Heart left ventricle (tissue), 16 donors: ENCODE measurements around the gene C4B. TPM values are rescaled to one million over a fixed set of nuclear protein-coding genes. Genes with fewer than 3 reads are reported as not detected.
A peak's percentile ranks its signal among the peaks of the same experiment; 100 is the strongest.
"Not testable (repeated sequence)": the region's sequence is repeated elsewhere in the genome, so short reads cannot be mapped to it uniquely, and the experiment has no call there.

ENCODE experiments used
- ATAC-seq, 4 donors: fragments of 200-7000 bp; cut with Tn5 transposase; one replicate each; pipeline ENCODE4 v1.9.1; 2020 to 2022; ENCODE audit warnings: moderate library complexity in 4 of 4, mild to moderate bottlenecking in 3 of 4, moderate number of reproducible peaks in 1 of 4
- DNase-seq, 5 donors: peaks; one replicate each; pipeline ENCODE4 v3.0.0-alpha.2; 2020
- H3K27ac ChIP-seq, 12 donors: fragments of 200-600 bp; sonication (generic) in 4 of 12; one replicate each; pipeline versions ENCODE4 v1.5.0 to v1.8.0; 2016 to 2022; ENCODE audit warnings: mild to moderate bottlenecking in 2 of 12
- H3K27me3 ChIP-seq, 9 donors: fragments of 200-600 bp; sonication (generic) in 2 of 9; one replicate each; pipeline versions ENCODE4 v1.5.1 to v1.8.0; 2016 to 2022; ENCODE audit warnings: mild to moderate bottlenecking in 3 of 9
- H3K36me3 ChIP-seq, 9 donors: fragments of 200-600 bp; sonication (generic) in 2 of 9; one replicate each; pipeline versions ENCODE4 v1.5.0 to v1.8.0; 2018 to 2022; ENCODE audit warnings: mild to moderate bottlenecking in 2 of 9
- H3K4me1 ChIP-seq, 12 donors: fragments of 200-600 bp; sonication (generic) in 4 of 12; one replicate each; pipeline versions ENCODE4 v1.5.0 to v1.8.0; 2016 to 2022; ENCODE audit warnings: mild to moderate bottlenecking in 3 of 12
- H3K4me3 ChIP-seq, 12 donors: fragments of 200-600 bp; sonication (generic) in 4 of 12; one replicate each; pipeline versions ENCODE4 v1.5.0 to v1.8.0; 2017 to 2022; ENCODE audit warnings: mild to moderate bottlenecking in 9 of 12, moderate library complexity in 4 of 12
- H3K9me3 ChIP-seq, 12 donors: fragments of 200-600 bp; sonication (generic) in 4 of 12; one replicate each; pipeline versions ENCODE4 v1.5.0 to v1.8.0; 2016 to 2022; ENCODE audit warnings: mild to moderate bottlenecking in 1 of 12
- WGBS, 4 donors: extraction: QIAGEN DNeasy Blood & Tissue Kit in 2 of 4; methylation state at CpG; one replicate each; pipeline versions ENCODE4 v1.1.5 to v1.1.7; 2013 to 2018; 5-methylcytosine and 5-hydroxymethylcytosine counted together
- intact Hi-C, 10 donors: fragments of 100-400 bp; cut with DNase I; formaldehyde crosslinking; loops; one replicate each; pipeline versions ENCODE4 v1.11.1 to v1.14.2; 2022
- polyA plus RNA-seq, 2 donors: library from polyadenylated mRNA; stranded (reverse); fragments of 200-250 nt; gene quantifications; one replicate each; pipeline ENCODE4 v1.2.3, GENCODE V29; 2013
- total RNA-seq, 9 donors: library from RNA; depleted of rRNA in 2 of 9; stranded (reverse); fragments of >200 nt in 2 of 9; fragmentation: NEBNext Ultra II Directional in 3 of 9; extraction: Animal tissue kit (Norgen Biotek cat#: 25700) in 3 of 9; gene quantifications; one replicate each; pipeline versions ENCODE4 v1.1.0 to v1.2.4, GENCODE V29; 2016 to 2023
- donor health status: ischemic (EF 13 %, LVEDD 7.1; RV severe dilation, severe dysfunction).
- donor health status: healthy with polysubstance abuse.
- donor health status: DM: no; HTN: yes; CAD: no.
- donor health status: DM: no; HTN: no; CAD: no.
- donor health status: ischemic (EF 25% LVEDD 6.9; RV normal size, moderate dysfunction).
- donor health status: ischemic (EF 25% LVEDD 5.7; RV mildly dilated, moderate dysfunction).
- donor health status: healthy.
- donor health status: DM: yes; HTN: yes; CAD: no.
- donor health status: ischemic (EF 35%, LVEDD 5.7; RV mildly dilated, moderate dysfunction).
- donor health status: nonischemic (EF 11% LVEDD 7.7; RV severe dilation, severe dysfunction).
- donor health status: DM: yes; HTN: yes; CAD: no.
- donor health status: PGD.
- donor health status: ischemic (EF 29% LVEDD 5.4; RV normal size, mild dysfunction).
- donor health status: nonischemic (EF 23%, LVEDD 6.1; RV moderate dilation, normal function).

The C4B gene
- total and polyA plus RNA-seq, 11 donors = 30.8 to 307 (median 73.9) TPM

DNA sequence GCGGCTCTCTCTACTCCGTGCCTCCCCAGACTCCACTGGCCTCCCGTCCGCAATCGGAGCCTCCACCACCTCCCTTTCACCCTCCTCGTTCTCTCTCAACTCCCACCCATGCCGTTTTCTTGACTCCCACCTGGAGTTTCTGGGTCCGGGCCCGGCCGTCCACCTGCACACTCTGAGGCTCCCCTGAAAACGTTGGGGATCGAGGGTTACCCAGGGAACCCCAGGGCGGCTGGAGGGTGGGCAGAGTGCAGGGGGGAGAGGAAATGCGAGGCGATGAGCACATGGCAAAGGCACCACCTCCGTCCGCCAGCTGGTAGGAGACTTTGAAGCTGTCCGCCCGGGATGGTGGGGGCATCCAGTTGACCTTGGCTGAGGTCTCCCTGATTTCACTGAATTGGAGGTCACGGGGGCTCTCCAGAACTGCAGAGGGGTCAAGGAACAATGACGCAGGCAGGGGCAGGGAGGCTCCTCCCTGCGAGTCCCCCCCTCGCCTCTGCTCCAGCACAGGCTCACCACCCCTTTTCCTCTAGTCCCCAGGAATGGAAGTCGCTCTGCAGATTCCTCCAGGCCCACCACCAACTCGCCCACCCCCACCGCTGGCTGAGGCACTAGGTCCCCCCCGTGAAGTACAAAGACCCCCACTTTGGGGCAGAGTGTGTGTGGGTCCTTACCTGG is 3.6 kb upstream of the C4B start:
- peak in 1 of 5 donors; percentile 44 for DNase-seq
- ATAC-seq, H3K27me3 ChIP-seq, H3K36me3 ChIP-seq, H3K9me3 ChIP-seq, H3K27ac ChIP-seq, intact Hi-C loops, H3K4me3 ChIP-seq, H3K4me1 ChIP-seq: not testable (repeated sequence)
- 60 to 84% (median 78%) methylated on average over 4 to 18 of the region's 27 CpGs for WGBS, 4 donors

DNA sequence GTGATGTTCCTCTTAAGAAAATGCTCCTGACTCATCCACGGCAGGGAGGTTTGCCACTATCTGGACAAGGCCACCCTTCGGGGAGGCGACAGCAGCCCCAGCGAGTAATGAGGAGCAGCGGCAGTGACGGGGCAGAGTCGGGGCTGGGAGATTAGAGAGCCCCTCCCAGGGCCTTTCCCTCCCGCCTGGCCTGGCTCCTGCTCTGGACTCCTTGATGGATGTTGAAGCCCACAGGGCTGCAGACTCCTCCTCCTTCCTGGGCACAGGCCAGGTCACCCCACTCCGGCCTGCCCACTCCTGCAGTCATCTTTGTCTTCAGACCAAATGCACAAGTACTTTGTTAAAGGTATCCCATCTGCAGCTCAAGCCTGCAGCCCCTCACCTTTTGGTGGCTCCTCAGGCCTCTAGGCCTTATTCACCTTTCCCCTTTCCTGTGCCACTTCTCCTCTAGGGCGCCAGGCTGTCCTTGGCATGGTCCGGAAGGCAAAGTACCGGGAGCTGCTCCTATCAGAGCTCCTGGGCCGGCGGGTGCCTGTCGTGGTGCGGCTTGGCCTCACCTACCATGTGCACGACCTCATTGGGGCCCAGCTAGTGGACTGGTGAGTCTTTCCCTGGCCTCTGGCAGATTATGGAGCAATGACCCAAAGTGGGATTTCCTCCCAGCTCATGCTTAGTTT is 1.5 kb upstream of the C4B start:
- DNase-seq (peak in 2 of 5 donors; percentile 19 to 36), ATAC-seq (peak in 1 of 4 donors; percentile 12)
- H3K36me3 ChIP-seq, H3K4me1 ChIP-seq, H3K9me3 ChIP-seq, intact Hi-C loops, H3K27me3 ChIP-seq, H3K4me3 ChIP-seq, H3K27ac ChIP-seq: not testable (repeated sequence)
- 80 to 89% (median 85%) methylated on average over 13 to 17 of the region's 17 CpGs for WGBS, 4 donors

DNA sequence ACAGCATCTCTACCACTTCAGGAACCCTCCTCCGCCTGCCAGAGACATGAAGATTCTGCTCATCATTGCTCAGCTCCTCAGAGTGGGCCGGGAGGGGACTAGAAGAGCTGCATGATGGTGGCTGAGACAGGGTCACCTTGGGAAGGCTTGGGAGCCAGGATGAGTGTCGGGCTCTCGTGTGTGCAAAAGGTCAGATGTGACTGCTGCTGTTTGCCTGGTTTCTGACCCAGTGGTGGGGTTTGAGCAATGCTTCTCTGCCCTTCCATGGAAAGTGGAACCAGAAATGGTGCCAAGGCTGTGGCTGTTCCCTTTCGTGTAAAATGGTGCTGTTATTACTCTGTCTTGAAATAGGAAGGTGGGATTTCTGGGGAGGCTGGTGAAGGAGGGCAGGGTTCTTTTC is 857 bp upstream of the C4B start:
- no CpG with 5 or more reads among the region's 5 CpGs for WGBS, 4 donors

DNA sequence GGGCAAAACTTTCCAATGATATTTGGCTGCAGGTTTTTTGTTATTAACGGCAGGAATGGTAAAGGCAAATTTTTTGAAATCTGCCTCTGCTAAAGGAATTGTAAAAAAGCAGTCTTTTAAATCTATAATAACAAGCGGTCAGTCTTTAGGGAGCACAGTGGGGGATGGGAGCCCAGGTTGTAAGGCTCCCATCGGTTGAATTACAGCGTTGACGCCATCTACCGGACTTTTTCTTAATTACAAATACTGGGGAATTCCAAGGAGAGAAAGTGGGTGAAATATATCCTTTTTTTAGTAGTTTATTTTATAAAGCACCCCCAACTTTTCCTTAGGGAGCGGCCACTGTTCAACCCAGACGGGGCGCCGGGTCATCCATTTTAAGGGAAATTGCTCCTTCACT is 7.5 kb downstream of the C4B start:
- H3K4me3 ChIP-seq, H3K36me3 ChIP-seq, intact Hi-C loops, H3K27me3 ChIP-seq, H3K9me3 ChIP-seq, H3K27ac ChIP-seq, DNase-seq, H3K4me1 ChIP-seq: not testable (repeated sequence)
- ATAC-seq = peak in 1 of 4 donors; percentile 9
- no CpG with 5 or more reads among the region's 10 CpGs for WGBS, 4 donors

More for the DNA sequence above, 857 bp upstream of the C4B start:
- H3K9me3 ChIP-seq, H3K27ac ChIP-seq, H3K4me1 ChIP-seq, H3K4me3 ChIP-seq, intact Hi-C loops, DNase-seq, ATAC-seq, H3K27me3 ChIP-seq, H3K36me3 ChIP-seq: not testable (repeated sequence)

DNA sequence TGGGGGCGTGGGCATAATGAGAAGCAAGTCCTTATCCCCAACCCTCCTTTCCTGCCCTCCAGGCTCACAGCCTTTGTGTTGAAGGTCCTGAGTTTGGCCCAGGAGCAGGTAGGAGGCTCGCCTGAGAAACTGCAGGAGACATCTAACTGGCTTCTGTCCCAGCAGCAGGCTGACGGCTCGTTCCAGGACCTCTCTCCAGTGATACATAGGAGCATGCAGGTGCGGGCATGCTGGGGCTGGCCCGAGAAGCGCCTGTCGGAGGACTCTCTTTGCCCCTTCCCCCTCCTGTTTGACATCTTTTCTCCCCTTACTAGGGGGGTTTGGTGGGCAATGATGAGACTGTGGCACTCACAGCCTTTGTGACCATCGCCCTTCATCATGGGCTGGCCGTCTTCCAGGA is 14.0 kb downstream of the C4B start:
- H3K4me1 ChIP-seq, intact Hi-C loops, H3K4me3 ChIP-seq, DNase-seq, H3K27me3 ChIP-seq, ATAC-seq, H3K36me3 ChIP-seq, H3K27ac ChIP-seq, H3K9me3 ChIP-seq: not testable (repeated sequence)
- WGBS, 4 donors = 88 to 92% (median 91%) methylated on average over 7 of the region's 10 CpGs; no CpG with 5 or more reads in 1 of the 4 donors

DNA sequence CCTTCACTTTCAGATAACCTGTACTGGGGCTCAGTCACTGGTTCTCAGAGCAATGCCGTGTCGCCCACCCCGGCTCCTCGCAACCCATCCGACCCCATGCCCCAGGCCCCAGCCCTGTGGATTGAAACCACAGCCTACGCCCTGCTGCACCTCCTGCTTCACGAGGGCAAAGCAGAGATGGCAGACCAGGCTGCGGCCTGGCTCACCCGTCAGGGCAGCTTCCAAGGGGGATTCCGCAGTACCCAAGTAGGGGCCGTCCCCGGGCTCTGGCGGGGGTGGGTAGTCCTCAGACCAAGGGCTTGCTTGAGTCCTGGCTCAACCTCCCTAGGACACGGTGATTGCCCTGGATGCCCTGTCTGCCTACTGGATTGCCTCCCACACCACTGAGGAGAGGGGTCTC is 15.0 kb downstream of the C4B start:
- intact Hi-C loops, H3K4me1 ChIP-seq, H3K27ac ChIP-seq, H3K4me3 ChIP-seq, H3K9me3 ChIP-seq, H3K27me3 ChIP-seq, H3K36me3 ChIP-seq, ATAC-seq: not testable (repeated sequence)
- DNase-seq = peak in 1 of 5 donors; percentile 21
- WGBS, 4 donors = 90 to 94% (median 91%) methylated on average over 5 to 8 of the region's 14 CpGs; no CpG with 5 or more reads in 1 of the 4 donors

DNA sequence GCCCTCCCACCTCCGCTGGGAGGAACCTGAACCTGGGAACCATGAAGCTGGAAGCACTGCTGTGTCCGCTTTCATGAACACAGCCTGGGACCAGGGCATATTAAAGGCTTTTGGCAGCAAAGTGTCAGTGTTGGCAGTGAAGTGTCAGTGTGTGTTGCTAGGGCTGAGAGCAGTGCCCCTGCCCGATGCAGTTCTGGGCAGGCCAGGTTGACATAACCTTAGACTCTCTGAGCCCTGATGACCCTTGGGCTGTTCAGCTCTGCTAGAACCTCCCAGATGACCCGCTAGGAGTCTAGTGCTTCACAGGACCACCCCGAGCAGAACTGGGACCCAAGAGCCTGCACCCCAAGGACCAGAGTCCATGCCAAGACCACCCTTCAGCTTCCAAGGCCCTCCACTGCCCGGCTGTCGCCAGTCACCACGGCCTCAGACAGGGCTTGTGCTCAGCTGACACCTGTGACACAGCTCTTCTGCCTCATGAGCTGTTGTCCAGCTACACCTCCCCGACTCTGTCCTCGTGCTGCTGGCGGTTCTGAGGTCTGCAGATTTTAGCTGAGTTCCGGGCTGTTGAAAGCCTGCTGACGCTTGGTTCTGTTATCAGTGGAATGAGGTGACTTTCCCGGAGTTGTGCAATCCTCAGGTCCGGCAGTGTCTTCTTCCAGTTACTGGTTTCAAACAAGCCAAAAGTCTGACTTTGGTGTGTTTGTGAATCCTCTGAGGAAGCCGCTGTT is 20.9 kb downstream of the C4B start:
- ATAC-seq = peak in 2 of 4 donors; percentile 37 to 38
- H3K27me3 ChIP-seq, H3K4me3 ChIP-seq, H3K36me3 ChIP-seq, DNase-seq, H3K27ac ChIP-seq, H3K9me3 ChIP-seq, intact Hi-C loops, H3K4me1 ChIP-seq: not testable (repeated sequence)
- WGBS, 4 donors = no CpG with 5 or more reads among the region's 16 CpGs

DNA sequence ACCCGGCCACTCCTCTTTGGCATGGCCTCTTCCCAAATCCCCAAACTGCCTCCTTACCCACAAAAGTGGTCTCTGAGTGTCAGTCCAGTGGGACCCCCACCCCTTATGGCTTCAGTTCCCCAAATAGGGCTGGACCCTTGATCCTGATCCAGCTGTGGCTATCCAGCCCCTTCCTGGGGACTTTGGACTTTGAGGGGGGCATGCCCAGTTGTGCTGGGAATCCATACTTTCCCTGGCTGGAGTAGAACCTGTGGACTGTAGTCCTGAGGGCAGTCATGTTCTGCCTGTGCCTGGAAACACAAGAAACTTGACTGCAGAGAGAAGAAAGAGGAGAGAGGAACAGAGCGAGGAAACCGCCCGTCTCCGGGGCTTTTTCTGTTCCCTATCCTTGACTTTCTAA is 22.5 kb downstream of the C4B start:
- H3K27ac ChIP-seq, H3K4me1 ChIP-seq, H3K9me3 ChIP-seq, H3K36me3 ChIP-seq, H3K4me3 ChIP-seq, intact Hi-C loops, ATAC-seq, H3K27me3 ChIP-seq: not testable (repeated sequence)
- 74 to 89% (median 86%) methylated on average over 4 to 5 of the region's 5 CpGs for WGBS, 4 donors
- DNase-seq = peak in 1 of 5 donors; percentile 8

DNA sequence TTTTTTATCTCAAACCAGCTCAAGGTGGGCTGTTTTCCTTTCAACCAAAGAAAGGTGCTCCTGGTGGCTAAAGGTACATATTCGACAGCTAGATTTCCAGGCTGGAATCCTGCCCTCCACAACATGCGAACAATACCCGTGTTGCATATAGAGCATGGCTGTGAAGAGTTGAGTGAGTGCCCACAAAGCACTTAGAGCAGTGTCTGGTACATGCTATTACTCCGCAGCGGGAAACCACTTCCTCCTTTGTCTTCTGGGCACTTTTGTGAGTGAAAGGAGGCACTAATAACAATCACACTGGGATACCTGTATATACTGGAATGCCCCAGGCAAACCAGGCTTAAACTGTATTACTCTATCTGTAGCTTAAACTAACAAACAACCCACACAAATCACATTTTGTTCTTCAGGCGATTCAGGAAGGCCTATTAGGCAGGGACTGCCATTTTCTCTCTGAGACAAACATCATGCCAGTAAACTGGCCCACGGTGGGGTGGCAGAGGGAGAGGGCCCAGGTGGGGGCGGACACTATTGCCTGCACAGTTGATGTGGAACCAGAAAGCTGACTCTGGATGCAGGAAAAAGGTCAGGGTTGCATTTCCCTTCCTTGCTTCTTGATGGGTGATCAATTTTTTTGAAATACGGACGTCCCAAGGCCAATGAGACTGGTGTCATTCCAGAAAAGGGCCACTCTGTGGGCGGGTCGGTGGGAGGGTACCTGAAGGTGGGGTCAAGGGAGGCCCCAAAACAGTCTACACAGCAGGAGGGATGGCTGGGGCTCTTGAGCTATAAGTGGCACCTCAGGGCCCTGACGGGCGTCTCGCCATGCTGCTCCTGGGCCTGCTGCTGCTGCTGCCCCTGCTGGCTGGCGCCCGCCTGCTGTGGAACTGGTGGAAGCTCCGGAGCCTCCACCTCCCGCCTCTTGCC is 23.3 kb downstream of the C4B start, which contains the start of gene CYP21A2:
Gene CYP21A2 (plus strand): TSS at position 818 of the 927 bp plus-strand sequence. CDS start 8 bp downstream, at position 826.
- peak in 1 of 5 donors; percentile 13 for DNase-seq
- intact Hi-C loops = not testable (repeated sequence)

DNA sequence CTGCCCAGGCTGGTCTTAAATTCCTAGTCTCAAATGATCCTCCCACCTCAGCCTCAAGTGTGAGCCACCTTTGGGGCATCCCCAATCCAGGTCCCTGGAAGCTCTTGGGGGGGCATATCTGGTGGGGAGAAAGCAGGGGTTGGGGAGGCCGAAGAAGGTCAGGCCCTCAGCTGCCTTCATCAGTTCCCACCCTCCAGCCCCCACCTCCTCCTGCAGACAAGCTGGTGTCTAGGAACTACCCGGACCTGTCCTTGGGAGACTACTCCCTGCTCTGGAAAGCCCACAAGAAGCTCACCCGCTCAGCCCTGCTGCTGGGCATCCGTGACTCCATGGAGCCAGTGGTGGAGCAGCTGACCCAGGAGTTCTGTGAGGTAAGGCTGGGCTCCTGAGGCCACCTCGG is 24.3 kb downstream of the C4B start:
- H3K4me3 ChIP-seq, H3K9me3 ChIP-seq, H3K27ac ChIP-seq, H3K36me3 ChIP-seq, intact Hi-C loops, H3K27me3 ChIP-seq, H3K4me1 ChIP-seq, ATAC-seq: not testable (repeated sequence)
- DNase-seq = peak in 1 of 5 donors; percentile 18
- WGBS, 4 donors = 72 to 87% (median 77%) methylated on average over 4 of the region's 5 CpGs

More for the DNA sequence above, 23.3 kb downstream of the C4B start, which contains the start of gene CYP21A2:
- not testable (repeated sequence) for H3K27ac ChIP-seq, H3K27me3 ChIP-seq, H3K9me3 ChIP-seq, H3K36me3 ChIP-seq, H3K4me3 ChIP-seq, H3K4me1 ChIP-seq, ATAC-seq
- 76 to 86% (median 80%) methylated on average over 8 to 15 of the region's 19 CpGs for WGBS, 4 donors
